Stimulated activated CD4-positive, alpha-beta T cell treated with anti-CD3 and anti-CD28 coated beads, TNF-alpha, amount 100 ng/mL, for 24 hours (primary cell): ENCODE data around the gene CELSR2.

ENCODE experiments used
- DNase-seq, 3 experiments: peaks; one replicate each; pipeline ENCODE4 v3.0.0-alpha.2; 2020; ENCODE audit warnings: low read depth in 3 of 3

The CELSR2 gene

GRCh38 chr1:109263597-109264378, 14.4 kb downstream of the CELSR2 start:
- DNase-seq = peak; percentile 57 to 83 (median 61)

GRCh38 chr1:109264379-109264755, 15.0 kb downstream of the CELSR2 start:
- no peak for DNase-seq

GRCh38 chr1:109265016-109265415, 15.7 kb downstream of the CELSR2 start:
- no peak for DNase-seq

- no peak for DNase-seq
Observed at GRCh38 chr1:109265741-109266330, 16.5 kb downstream of the CELSR2 start.

- no peak for DNase-seq
Observed at GRCh38 chr1:109266965-109267364, 17.6 kb downstream of the CELSR2 start.

- DNase-seq = no peak
Observed at GRCh38 chr1:109267743-109268300, 18.5 kb downstream of the CELSR2 start.

GRCh38 chr1:109268431-109269211, 19.3 kb downstream of the CELSR2 start:
- DNase-seq = no peak

GRCh38 chr1:109269212-109269980, 20.1 kb downstream of the CELSR2 start:
- no peak for DNase-seq

- no peak for DNase-seq
Observed at GRCh38 chr1:109269981-109270622, 20.8 kb downstream of the CELSR2 start.

GRCh38 chr1:109270623-109271317, 21.4 kb downstream of the CELSR2 start:
- no peak for DNase-seq

- DNase-seq = no peak
Observed at GRCh38 chr1:109271458-109271857, 22.1 kb downstream of the CELSR2 start.

GRCh38 chr1:109272021-109272799, 22.9 kb downstream of the CELSR2 start:
- DNase-seq = no peak

- DNase-seq = no peak
Observed at GRCh38 chr1:109272831-109273547, 23.6 kb downstream of the CELSR2 start.

- DNase-seq = no peak
Observed at GRCh38 chr1:109273570-109274288, 24.4 kb downstream of the CELSR2 start.

- no peak for DNase-seq
Observed at GRCh38 chr1:109274533-109275476, 25.5 kb downstream of the CELSR2 start.

- no peak for DNase-seq
Observed at GRCh38 chr1:109275706-109276345, 26.5 kb downstream of the CELSR2 start.
